ENCODE data around the gene CSF1.

Gene CSF1

GRCh38 chr1:109933856-109934711 lies 23.4 kb downstream of the CSF1 start:
- Histone ChIP-seq H3K4me1 (peaks cover 3% of the 10 kb centered on the region), H3K79me2 (no peaks in the 10 kb centered on the region), H3K27me3 (ENCODE audit: control insufficient read depth, insufficient read depth, low read length) (no peaks in the 10 kb centered on the region), H3K36me3 (ENCODE audit: control insufficient read depth, insufficient read depth, low read length) (no peaks in the 10 kb centered on the region), H3K9ac (no peak overlapping the region), H3K4me3 (ENCODE audit: low read depth, low read length) (no peak overlapping the region), H3K4me2 (ENCODE audit: low read length) (no peak overlapping the region), H3K27ac (no peak overlapping the region), H2AFZ (no peak overlapping the region), H3K9me3 (ENCODE audit: control insufficient read depth, low read length) (no peaks in the 10 kb centered on the region)
- no peak for TF ChIP-seq CTCF (IDR thresholded peaks at IDR 0.05)

- no peak overlapping the region for H3K27ac ChIP-seq
- no peak overlapping the region for H3K4me3 ChIP-seq (ENCODE audit: low read depth, low read length)
- no peak overlapping the region for H3K9ac ChIP-seq
Observed at GRCh38 chr1:109935451-109935900, 24.8 kb downstream of the CSF1 start.

GRCh38 chr1:109937738-109938137 lies 27.1 kb downstream of the CSF1 start:
- Histone ChIP-seq H3K27ac (no peak overlapping the region), H3K4me3 (ENCODE audit: low read depth, low read length) (no peak overlapping the region), H2AFZ (no peak overlapping the region), H3K9me3 (ENCODE audit: control insufficient read depth, low read length) (no peaks in the 10 kb centered on the region), H3K27me3 (ENCODE audit: control insufficient read depth, insufficient read depth, low read length) (no peaks in the 10 kb centered on the region), H3K4me2 (ENCODE audit: low read length) (no peak overlapping the region), H3K36me3 (ENCODE audit: control insufficient read depth, insufficient read depth, low read length) (no peaks in the 10 kb centered on the region), H3K79me2 (no peaks in the 10 kb centered on the region), H3K4me1 (no peaks in the 10 kb centered on the region), H3K9ac (no peak overlapping the region)
- no peak for TF ChIP-seq CTCF (IDR thresholded peaks at IDR 0.05)

More at GRCh38 chr1:109935451-109935900, 24.8 kb downstream of the CSF1 start:
- Histone ChIP-seq H3K4me1 (peaks cover 3% of the 10 kb centered on the region), H3K4me2 (ENCODE audit: low read length) (no peak overlapping the region), H3K36me3 (ENCODE audit: control insufficient read depth, insufficient read depth, low read length) (no peaks in the 10 kb centered on the region), H3K9me3 (ENCODE audit: control insufficient read depth, low read length) (no peaks in the 10 kb centered on the region), H2AFZ (no peak overlapping the region), H3K79me2 (no peaks in the 10 kb centered on the region), H3K27me3 (ENCODE audit: control insufficient read depth, insufficient read depth, low read length) (no peaks in the 10 kb centered on the region)
- TF ChIP-seq CTCF (IDR thresholded peaks at IDR 0.05) = no peak

- no peak overlapping the region for H3K27ac ChIP-seq
- no peak overlapping the region for H3K9ac ChIP-seq
- H3K27me3 ChIP-seq (ENCODE audit: control insufficient read depth, insufficient read depth, low read length) = no peaks in the 10 kb centered on the region
- no peak overlapping the region for H3K4me2 ChIP-seq (ENCODE audit: low read length)
- no peaks in the 10 kb centered on the region for H3K9me3 ChIP-seq (ENCODE audit: control insufficient read depth, low read length)
- H3K4me1 ChIP-seq = no peaks in the 10 kb centered on the region
- H3K36me3 ChIP-seq (ENCODE audit: control insufficient read depth, insufficient read depth, low read length) = no peaks in the 10 kb centered on the region
- no peak for TF ChIP-seq CTCF (IDR thresholded peaks at IDR 0.05)
- no peak overlapping the region for H3K4me3 ChIP-seq (ENCODE audit: low read depth, low read length)
- H3K79me2 ChIP-seq = no peaks in the 10 kb centered on the region
- no peak overlapping the region for H2AFZ ChIP-seq
Observed at GRCh38 chr1:109938556-109938955, 27.9 kb downstream of the CSF1 start.

- Histone ChIP-seq H3K4me2 (ENCODE audit: low read length) (no peak overlapping the region), H3K36me3 (ENCODE audit: control insufficient read depth, insufficient read depth, low read length) (no peaks in the 10 kb centered on the region), H3K27me3 (ENCODE audit: control insufficient read depth, insufficient read depth, low read length) (no peaks in the 10 kb centered on the region), H3K4me3 (ENCODE audit: low read depth, low read length) (no peak overlapping the region), H3K4me1 (no peaks in the 10 kb centered on the region), H3K79me2 (no peaks in the 10 kb centered on the region), H3K27ac (no peak overlapping the region), H3K9ac (no peak overlapping the region), H3K9me3 (ENCODE audit: control insufficient read depth, low read length) (no peaks in the 10 kb centered on the region), H2AFZ (no peak overlapping the region)
- no peak for TF ChIP-seq CTCF (IDR thresholded peaks at IDR 0.05)
Observed at GRCh38 chr1:109942434-109942833, 31.8 kb downstream of the CSF1 start.

Data from parathyroid adenoma (tissue), 2 donors.